CD4-positive, alpha-beta T cell treated with Interleukin-15 for 1 hour (primary cell): ENCODE results near the gene ANKRA2.
"Not testable (repeated sequence)": the region's sequence is repeated elsewhere in the genome, so short reads cannot be mapped to it uniquely, and the experiment has no call there.

Experiments
- DNase-seq: peaks from one replicate; pipeline ENCODE4 v3.0.0-alpha.2; 2020

ANKRA2 gene

GRCh38 chr5:73545403-73545779 lies 20.0 kb downstream of the ANKRA2 start:
- DNase-seq = no peak

- no peak for DNase-seq
Observed at GRCh38 chr5:73544429-73545402, 20.7 kb downstream of the ANKRA2 start.

GRCh38 chr5:73542020-73542419 lies 23.4 kb downstream of the ANKRA2 start:
- DNase-seq = no peak

GRCh38 chr5:73540192-73540591 lies 25.2 kb downstream of the ANKRA2 start:
- DNase-seq = no peak

- no peak for DNase-seq
Observed at GRCh38 chr5:73539730-73540129, 25.7 kb downstream of the ANKRA2 start.

- no peak for DNase-seq
Observed at GRCh38 chr5:73534971-73535370, 30.5 kb downstream of the ANKRA2 start.

GRCh38 chr5:73534011-73534644 lies 31.3 kb downstream of the ANKRA2 start:
- DNase-seq = no peak

GRCh38 chr5:73532195-73532594 lies 33.2 kb downstream of the ANKRA2 start:
- DNase-seq = no peak

- no peak for DNase-seq
Observed at GRCh38 chr5:73531356-73531755, 34.1 kb downstream of the ANKRA2 start.

GRCh38 chr5:73529081-73529480 lies 36.4 kb downstream of the ANKRA2 start:
- no peak for DNase-seq

GRCh38 chr5:73528248-73528647 lies 37.2 kb downstream of the ANKRA2 start:
- no peak for DNase-seq

GRCh38 chr5:73525606-73526203 lies 39.7 kb downstream of the ANKRA2 start:
- DNase-seq = no peak

- DNase-seq = no peak
Observed at GRCh38 chr5:73523861-73524260, 41.6 kb downstream of the ANKRA2 start.

- DNase-seq = no peak
Observed at GRCh38 chr5:73522989-73523388, 42.5 kb downstream of the ANKRA2 start.

GRCh38 chr5:73519531-73520283 lies 45.7 kb downstream of the ANKRA2 start:
- DNase-seq = peak; percentile 74

GRCh38 chr5:73515232-73515631 lies 50.2 kb downstream of the ANKRA2 start:
- no peak for DNase-seq

GRCh38 chr5:73514418-73514817 lies 51.0 kb downstream of the ANKRA2 start:
- DNase-seq = no peak

- no peak for DNase-seq
Observed at GRCh38 chr5:73513996-73514395, 51.4 kb downstream of the ANKRA2 start.

GRCh38 chr5:73508521-73508920 lies 56.9 kb downstream of the ANKRA2 start:
- DNase-seq = not testable (repeated sequence)

GRCh38 chr5:73507062-73507461 lies 58.4 kb downstream of the ANKRA2 start:
- DNase-seq = no peak

GRCh38 chr5:73506459-73506955 lies 58.9 kb downstream of the ANKRA2 start:
- no peak for DNase-seq
